GM21526 (cell line): Measurements from ENCODE around the gene NMT1.

ENCODE experiments used
- ATAC-seq: cut with Tn5 transposase; IDR thresholded peaks from one replicate; pipeline ENCODE4 v1.9.1; 2021; ENCODE audit warnings: moderate library complexity; ENCODE audit not compliant: unreplicated experiment, low FRiP score

The NMT1 gene

DNA sequence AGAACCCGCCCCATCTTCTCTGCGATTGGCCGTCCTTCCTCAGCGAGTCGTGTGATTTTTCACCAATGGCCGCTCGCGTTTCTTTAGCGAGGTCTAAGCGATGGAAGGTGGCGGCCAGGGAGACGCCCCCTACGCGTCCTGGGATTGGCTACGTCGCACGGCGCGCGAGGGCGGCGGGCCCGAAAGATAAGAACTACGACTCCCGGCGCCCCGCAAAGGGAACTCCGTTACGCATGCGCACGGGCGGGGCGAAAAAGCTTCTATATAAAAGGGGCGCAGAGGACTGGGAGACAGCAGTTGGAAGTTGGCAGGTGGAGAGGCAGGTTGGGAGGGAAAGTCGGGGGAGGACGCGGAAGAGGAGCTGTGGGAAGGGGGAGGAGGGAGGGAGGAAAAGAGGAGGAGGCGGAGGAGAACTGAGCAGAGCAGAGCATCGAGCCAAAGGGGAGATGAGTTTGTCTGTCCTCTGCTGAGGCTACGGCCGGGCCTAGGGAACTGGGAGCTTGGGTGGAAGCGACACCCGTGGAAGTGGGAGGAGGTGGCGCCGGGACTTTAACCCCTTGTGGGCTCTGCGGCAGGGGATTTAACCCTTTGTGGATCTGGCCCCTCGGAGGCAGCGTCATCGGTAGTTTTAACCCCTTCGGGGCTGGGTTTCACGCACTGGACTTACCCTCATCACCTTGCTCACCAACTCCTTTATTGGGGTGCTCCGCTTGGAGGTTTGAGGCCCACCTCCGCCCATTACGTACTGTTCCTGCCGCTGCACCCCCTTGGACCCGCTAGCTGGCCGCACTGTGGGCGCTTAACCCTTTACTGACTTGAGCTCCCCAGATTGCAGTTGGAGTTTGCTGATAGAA lies 87.3 kb downstream of the NMT1 start, which contains the start of gene HEXIM1:
Gene HEXIM1 (plus strand): TSS at position 293 of the 854 bp plus-strand sequence. CDS start 716 bp downstream, outside the sequence.
- ATAC-seq: peak; percentile 58

DNA sequence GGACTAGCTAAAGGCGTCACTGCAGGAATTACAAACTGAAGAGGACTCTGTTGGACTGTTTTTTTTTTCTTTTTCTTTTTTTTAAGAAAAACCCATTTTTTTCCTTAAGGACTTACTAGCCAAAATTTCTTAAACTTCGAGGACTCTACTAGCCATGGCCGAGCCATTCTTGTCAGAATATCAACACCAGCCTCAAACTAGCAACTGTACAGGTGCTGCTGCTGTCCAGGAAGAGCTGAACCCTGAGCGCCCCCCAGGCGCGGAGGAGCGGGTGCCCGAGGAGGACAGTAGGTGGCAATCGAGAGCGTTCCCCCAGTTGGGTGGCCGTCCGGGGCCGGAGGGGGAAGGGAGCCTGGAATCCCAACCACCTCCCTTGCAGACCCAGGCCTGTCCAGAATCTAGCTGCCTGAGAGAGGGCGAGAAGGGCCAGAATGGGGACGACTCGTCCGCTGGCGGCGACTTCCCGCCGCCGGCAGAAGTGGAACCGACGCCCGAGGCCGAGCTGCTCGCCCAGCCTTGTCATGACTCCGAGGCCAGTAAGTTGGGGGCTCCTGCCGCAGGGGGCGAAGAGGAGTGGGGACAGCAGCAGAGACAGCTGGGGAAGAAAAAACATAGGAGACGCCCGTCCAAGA lies 88.0 kb downstream of the NMT1 start:
- no peak for ATAC-seq

DNA sequence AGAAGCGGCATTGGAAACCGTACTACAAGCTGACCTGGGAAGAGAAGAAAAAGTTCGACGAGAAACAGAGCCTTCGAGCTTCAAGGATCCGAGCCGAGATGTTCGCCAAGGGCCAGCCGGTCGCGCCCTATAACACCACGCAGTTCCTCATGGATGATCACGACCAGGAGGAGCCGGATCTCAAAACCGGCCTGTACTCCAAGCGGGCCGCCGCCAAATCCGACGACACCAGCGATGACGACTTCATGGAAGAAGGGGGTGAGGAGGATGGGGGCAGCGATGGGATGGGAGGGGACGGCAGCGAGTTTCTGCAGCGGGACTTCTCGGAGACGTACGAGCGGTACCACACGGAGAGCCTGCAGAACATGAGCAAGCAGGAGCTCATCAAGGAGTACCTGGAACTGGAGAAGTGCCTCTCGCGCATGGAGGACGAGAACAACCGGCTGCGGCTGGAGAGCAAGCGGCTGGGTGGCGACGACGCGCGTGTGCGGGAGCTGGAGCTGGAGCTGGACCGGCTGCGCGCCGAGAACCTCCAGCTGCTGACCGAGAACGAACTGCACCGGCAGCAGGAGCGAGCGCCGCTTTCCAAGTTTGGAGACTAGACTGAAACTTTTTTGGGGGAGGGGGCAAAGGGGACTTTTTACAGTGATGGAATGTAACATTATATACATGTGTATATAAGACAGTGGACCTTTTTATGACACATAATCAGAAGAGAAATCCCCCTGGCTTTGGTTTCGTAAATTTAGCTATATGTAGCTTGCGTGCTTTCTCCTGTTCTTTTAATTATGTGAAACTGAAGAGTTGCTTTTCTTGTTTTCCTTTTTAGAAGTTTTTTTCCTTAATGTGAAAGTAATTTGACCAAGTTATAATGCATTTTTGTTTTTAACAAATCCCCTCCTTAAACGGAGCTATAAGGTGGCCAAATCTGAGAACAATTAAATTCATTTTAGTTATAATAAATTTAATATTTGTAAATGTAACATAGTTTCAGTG lies 88.8 kb downstream of the NMT1 start:
- no peak for ATAC-seq

DNA sequence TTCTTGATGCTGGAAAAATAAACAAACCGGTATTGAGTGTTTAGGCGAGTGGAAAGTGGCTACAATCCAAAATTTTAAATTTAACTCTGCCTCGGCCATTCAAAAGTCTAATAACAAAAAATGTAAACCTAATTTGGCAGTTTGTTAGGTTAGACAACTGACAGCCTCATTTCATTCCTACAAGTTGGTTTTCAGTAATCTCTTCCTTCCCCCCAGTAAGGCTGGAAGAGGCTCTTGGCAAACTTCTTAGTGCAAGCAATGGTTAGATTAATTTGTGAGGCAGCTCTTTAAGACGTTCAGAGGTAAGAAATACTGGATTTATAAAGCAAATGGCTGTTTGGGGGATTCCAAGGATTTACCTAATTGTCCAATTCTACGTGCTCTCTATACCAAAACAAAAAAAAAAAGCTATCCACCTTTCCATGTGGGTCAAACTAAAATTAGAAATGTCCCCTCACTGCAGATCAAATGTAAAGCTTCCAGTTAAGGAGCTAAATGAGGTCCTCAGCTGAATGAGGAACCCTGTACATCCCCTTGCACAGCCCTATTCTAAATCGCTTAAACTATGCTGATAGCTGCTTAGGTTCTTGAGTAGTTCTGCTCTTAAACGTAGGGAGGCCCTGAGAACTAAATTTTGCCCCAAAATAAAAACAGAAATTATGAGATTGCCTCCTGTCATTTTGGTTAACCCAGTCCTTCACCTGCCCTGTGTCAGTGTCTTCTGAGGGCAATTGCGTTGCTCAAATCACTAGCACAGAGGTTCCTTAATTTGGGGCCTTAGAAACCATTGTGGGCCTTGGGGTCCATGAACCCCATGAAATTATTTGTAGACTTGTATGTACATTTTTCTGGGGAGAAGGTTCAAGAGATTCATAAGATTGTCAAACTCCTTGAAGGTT lies 90.0 kb downstream of the NMT1 start:
- ATAC-seq: no peak

DNA sequence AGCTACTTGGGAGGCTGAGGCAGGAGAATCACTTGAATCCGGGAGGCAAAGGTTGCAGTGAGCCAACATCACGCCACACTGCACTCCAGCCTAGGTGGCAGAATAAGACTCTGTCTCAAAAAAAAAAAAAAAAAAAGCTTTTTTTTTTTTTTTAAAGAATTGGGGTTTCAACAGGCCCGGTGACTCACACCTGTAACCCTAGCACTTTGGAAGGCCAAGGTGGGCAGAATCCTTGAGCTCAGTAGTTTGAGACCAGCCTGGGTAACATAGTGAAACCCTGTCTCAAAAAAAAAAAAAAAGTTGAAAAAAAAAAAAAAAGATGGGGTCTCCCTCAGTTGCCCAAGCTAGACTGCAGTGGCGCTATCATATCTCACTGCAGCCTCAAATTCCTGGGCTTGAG lies 93.9 kb downstream of the NMT1 start:
- no peak for ATAC-seq

DNA sequence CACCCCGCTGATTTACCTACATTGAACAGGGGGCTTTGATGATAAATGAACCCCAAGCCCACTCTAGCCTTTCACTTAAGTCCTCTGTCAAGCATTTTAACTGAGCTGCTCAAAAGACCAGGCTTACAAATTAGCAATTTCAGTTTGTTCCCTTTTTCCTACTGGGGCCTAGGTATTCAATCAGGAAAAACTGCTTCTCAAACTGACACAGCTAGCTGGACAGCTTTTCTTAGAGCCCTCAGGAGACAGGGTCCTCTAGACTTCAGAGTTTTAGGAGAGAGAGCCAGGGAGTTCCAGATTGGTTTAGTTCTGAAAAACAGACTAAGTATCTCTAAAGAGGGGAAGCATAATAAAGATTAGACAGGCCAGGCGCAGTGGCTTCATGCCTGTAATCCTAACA lies 94.4 kb downstream of the NMT1 start:
- no peak for ATAC-seq

DNA sequence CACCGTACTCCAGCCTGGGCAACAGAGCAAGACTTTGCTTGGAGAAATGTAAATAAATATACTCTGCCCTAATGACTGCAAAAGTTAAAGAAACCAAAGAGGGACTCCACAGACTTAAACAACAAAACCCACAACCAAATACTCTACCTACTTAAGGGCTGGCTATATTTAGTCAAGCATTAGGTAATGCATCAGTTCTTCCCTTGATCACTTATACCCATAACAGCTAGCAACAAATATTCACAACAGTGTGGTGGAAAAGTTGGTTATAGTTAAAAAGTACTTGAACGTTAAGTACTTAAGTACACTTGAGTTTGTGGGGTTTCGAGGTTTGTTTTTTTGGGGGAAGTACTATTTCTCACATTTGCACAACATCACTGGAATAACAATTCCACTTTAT lies 95.1 kb downstream of the NMT1 start:
- no peak for ATAC-seq
